Measurements from ENCODE around the gene KDM4C.
"Not testable (repeated sequence)": the region's sequence is repeated elsewhere in the genome, so short reads cannot be mapped to it uniquely, and the experiment has no call there.

KDM4C gene

DNA sequence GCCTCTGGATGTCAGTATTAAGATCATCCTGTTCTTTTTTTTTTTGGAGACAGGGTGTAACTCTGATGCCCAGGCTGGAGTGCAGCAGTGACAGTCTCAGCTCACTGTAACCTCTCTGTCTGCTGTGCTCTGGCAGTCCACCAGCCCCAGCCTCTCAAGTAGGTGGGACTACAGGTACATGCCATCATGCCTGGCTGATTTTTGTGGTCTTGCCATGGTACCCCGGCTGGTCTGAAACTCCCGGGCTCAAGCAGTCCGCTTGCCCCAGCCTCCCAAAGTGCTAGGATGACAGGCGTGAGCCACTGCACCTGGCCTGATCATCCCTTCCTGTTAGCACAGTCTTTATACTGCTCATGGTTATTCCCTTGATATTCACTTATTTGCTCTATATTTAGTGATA, 3.5 kb downstream of the KDM4C start:
- H3K4me1 ChIP-seq (ENCODE audit: control insufficient read depth in 2 of 2, insufficient read depth in 2 of 2, low read length in 2 of 2) = peaks cover 3 to 10% of the 10 kb centered on the region in 2 donors

GRCh38 chr9:6763244-6763643, 5.5 kb downstream of the KDM4C start:
- no peak overlapping the region for H3K27ac ChIP-seq (ENCODE audit: low read depth in 2 of 2, low read length in 2 of 2)
- no peak overlapping the region for H3K4me3 ChIP-seq (ENCODE audit: low read length in 2 of 2)
- peaks cover 3 to 6% of the 10 kb centered on the region in 2 donors for H3K4me1 ChIP-seq (ENCODE audit: control insufficient read depth in 2 of 2, insufficient read depth in 2 of 2, low read length in 2 of 2)

More for the DNA sequence above, 3.5 kb downstream of the KDM4C start:
- no peaks in the 10 kb centered on the region for H3K27me3 ChIP-seq (ENCODE audit: control insufficient read depth in 2 of 2, insufficient read depth in 2 of 2, low read length in 2 of 2)
- H3K9ac ChIP-seq (ENCODE audit: low read depth in 1 of 2, low read length in 2 of 2) = no peak overlapping the region
- no peak overlapping the region for H3K4me3 ChIP-seq (ENCODE audit: low read length in 2 of 2)
- H3K36me3 ChIP-seq (ENCODE audit: control insufficient read depth in 2 of 2, insufficient read depth in 2 of 2, low read length in 2 of 2) = no peaks in the 10 kb centered on the region
- H3K9me3 ChIP-seq (ENCODE audit: control insufficient read depth in 2 of 2, low read length in 2 of 2) = no peaks in the 10 kb centered on the region
- no peak overlapping the region for H3K27ac ChIP-seq (ENCODE audit: low read depth in 2 of 2, low read length in 2 of 2)

DNA sequence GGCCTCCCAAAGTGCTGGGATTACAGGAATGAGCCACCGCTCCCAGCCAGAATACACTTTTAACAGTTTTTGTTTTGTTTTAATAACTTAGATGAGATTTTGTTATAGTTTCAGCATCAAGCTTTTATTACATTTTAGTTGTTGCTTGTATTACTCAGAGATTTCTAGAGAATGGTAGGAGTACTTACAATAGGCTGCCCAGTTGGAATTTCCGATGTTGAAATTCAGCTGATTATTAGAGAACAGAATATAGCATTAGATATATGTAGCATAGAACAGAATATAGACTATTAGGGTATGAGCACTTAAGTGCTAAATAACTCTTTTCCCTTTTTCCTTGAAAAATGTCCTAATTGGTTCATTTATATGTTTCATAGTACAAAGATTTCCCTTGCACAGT, 6.2 kb downstream of the KDM4C start:
- H3K9ac ChIP-seq (ENCODE audit: low read depth in 1 of 2, low read length in 2 of 2) = no peak overlapping the region
- no peak overlapping the region for H3K27ac ChIP-seq (ENCODE audit: low read depth in 2 of 2, low read length in 2 of 2)
- H3K4me3 ChIP-seq (ENCODE audit: low read length in 2 of 2) = no peak overlapping the region
- H3K4me1 ChIP-seq (ENCODE audit: control insufficient read depth in 2 of 2, insufficient read depth in 2 of 2, low read length in 2 of 2) = peaks cover 3 to 6% of the 10 kb centered on the region in 2 donors
- H3K9me3 ChIP-seq (ENCODE audit: control insufficient read depth in 2 of 2, low read length in 2 of 2) = no peaks in the 10 kb centered on the region
- H3K27me3 ChIP-seq (ENCODE audit: control insufficient read depth in 2 of 2, insufficient read depth in 2 of 2, low read length in 2 of 2) = no peaks in the 10 kb centered on the region
- H3K36me3 ChIP-seq (ENCODE audit: control insufficient read depth in 2 of 2, insufficient read depth in 2 of 2, low read length in 2 of 2) = no peaks in the 10 kb centered on the region

More at GRCh38 chr9:6763244-6763643, 5.5 kb downstream of the KDM4C start:
- Histone ChIP-seq H3K36me3 (ENCODE audit: control insufficient read depth in 2 of 2, insufficient read depth in 2 of 2, low read length in 2 of 2) (no peaks in the 10 kb centered on the region), H3K27me3 (ENCODE audit: control insufficient read depth in 2 of 2, insufficient read depth in 2 of 2, low read length in 2 of 2) (no peaks in the 10 kb centered on the region), H3K9me3 (ENCODE audit: control insufficient read depth in 2 of 2, low read length in 2 of 2) (no peaks in the 10 kb centered on the region), H3K9ac (ENCODE audit: low read depth in 1 of 2, low read length in 2 of 2) (no peak overlapping the region)

GRCh38 chr9:6764523-6764922, 6.8 kb downstream of the KDM4C start:
- H3K4me1 ChIP-seq (ENCODE audit: control insufficient read depth in 2 of 2, insufficient read depth in 2 of 2, low read length in 2 of 2) = peaks cover 3 to 5% of the 10 kb centered on the region in 2 donors
- H3K9me3 ChIP-seq (ENCODE audit: control insufficient read depth in 2 of 2, low read length in 2 of 2) = no peaks in the 10 kb centered on the region
- no peak overlapping the region for H3K27ac ChIP-seq (ENCODE audit: low read depth in 2 of 2, low read length in 2 of 2)
- no peak overlapping the region for H3K4me3 ChIP-seq (ENCODE audit: low read length in 2 of 2)
- no peaks in the 10 kb centered on the region for H3K27me3 ChIP-seq (ENCODE audit: control insufficient read depth in 2 of 2, insufficient read depth in 2 of 2, low read length in 2 of 2)
- no peaks in the 10 kb centered on the region for H3K36me3 ChIP-seq (ENCODE audit: control insufficient read depth in 2 of 2, insufficient read depth in 2 of 2, low read length in 2 of 2)
- no peak overlapping the region for H3K9ac ChIP-seq (ENCODE audit: low read depth in 1 of 2, low read length in 2 of 2)

GRCh38 chr9:6764950-6765349, 7.2 kb downstream of the KDM4C start:
- H3K27ac ChIP-seq (ENCODE audit: low read depth in 2 of 2, low read length in 2 of 2) = no peak overlapping the region
- H3K9ac ChIP-seq (ENCODE audit: low read depth in 1 of 2, low read length in 2 of 2) = no peak overlapping the region
- H3K4me1 ChIP-seq (ENCODE audit: control insufficient read depth in 2 of 2, insufficient read depth in 2 of 2, low read length in 2 of 2) = peaks cover 2% of the 10 kb centered on the region in 2 donors
- H3K4me3 ChIP-seq (ENCODE audit: low read length in 2 of 2) = no peak overlapping the region
- no peaks in the 10 kb centered on the region for H3K36me3 ChIP-seq (ENCODE audit: control insufficient read depth in 2 of 2, insufficient read depth in 2 of 2, low read length in 2 of 2)
- H3K27me3 ChIP-seq (ENCODE audit: control insufficient read depth in 2 of 2, insufficient read depth in 2 of 2, low read length in 2 of 2) = no peaks in the 10 kb centered on the region
- no peaks in the 10 kb centered on the region for H3K9me3 ChIP-seq (ENCODE audit: control insufficient read depth in 2 of 2, low read length in 2 of 2)

DNA sequence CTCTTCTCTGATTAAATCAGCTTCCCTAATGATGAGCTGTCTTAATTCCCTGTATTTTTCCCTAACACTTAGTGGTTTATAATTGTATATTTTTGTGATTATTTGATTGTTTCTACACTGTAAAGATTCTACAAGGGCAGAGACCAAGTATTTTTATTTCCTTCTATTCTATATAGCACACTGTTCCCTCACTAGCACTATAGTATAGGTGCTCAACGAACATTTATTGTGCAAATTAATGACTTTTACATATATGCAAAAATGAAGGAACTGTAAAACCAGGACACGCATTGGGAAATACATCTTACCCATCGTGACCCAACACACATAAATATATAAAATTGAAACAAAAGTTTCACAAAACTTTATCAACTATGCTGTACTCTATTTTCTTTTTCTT, 7.6 kb downstream of the KDM4C start:
- Histone ChIP-seq H3K4me3 (ENCODE audit: low read length in 2 of 2) (no peak overlapping the region), H3K36me3 (ENCODE audit: control insufficient read depth in 2 of 2, insufficient read depth in 2 of 2, low read length in 2 of 2) (no peaks in the 10 kb centered on the region), H3K27ac (ENCODE audit: low read depth in 2 of 2, low read length in 2 of 2) (no peak overlapping the region), H3K27me3 (ENCODE audit: control insufficient read depth in 2 of 2, insufficient read depth in 2 of 2, low read length in 2 of 2) (no peaks in the 10 kb centered on the region), H3K9me3 (ENCODE audit: control insufficient read depth in 2 of 2, low read length in 2 of 2) (no peaks in the 10 kb centered on the region), H3K9ac (ENCODE audit: low read depth in 1 of 2, low read length in 2 of 2) (no peak overlapping the region), H3K4me1 (ENCODE audit: control insufficient read depth in 2 of 2, insufficient read depth in 2 of 2, low read length in 2 of 2) (no peaks in the 10 kb centered on the region)

DNA sequence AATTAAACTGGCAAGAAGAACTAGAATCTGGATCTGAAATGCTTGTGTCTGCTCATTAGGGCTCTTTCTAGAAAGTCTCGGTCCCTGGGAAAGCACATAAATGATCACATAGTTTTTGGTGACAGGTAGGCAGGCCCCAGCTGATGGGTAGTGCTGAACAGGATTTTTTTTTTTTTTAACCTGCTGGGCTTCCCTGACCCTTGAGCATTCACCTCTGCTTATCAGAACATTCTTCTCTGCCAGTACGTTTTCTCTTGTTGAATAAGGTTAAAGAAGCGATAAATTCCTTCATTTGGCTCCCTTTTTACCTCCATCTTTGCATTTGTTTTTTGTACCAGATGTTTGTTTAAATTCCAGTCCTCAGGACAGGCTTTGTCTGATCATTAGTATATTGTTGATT, 8.8 kb downstream of the KDM4C start:
- no peaks in the 10 kb centered on the region for H3K9me3 ChIP-seq (ENCODE audit: control insufficient read depth in 2 of 2, low read length in 2 of 2)
- H3K4me1 ChIP-seq (ENCODE audit: control insufficient read depth in 2 of 2, insufficient read depth in 2 of 2, low read length in 2 of 2) = no peaks in the 10 kb centered on the region
- H3K4me3 ChIP-seq (ENCODE audit: low read length in 2 of 2) = no peak overlapping the region
- H3K27me3 ChIP-seq (ENCODE audit: control insufficient read depth in 2 of 2, insufficient read depth in 2 of 2, low read length in 2 of 2) = no peaks in the 10 kb centered on the region
- no peak overlapping the region for H3K9ac ChIP-seq (ENCODE audit: low read depth in 1 of 2, low read length in 2 of 2)
- no peak overlapping the region for H3K27ac ChIP-seq (ENCODE audit: low read depth in 2 of 2, low read length in 2 of 2)
- H3K36me3 ChIP-seq (ENCODE audit: control insufficient read depth in 2 of 2, insufficient read depth in 2 of 2, low read length in 2 of 2) = no peaks in the 10 kb centered on the region

GRCh38 chr9:6768587-6768986, 10.8 kb downstream of the KDM4C start:
- not testable (repeated sequence) for H3K9me3 ChIP-seq (ENCODE audit: control insufficient read depth in 2 of 2, low read length in 2 of 2); H3K4me1 ChIP-seq (ENCODE audit: control insufficient read depth in 2 of 2, insufficient read depth in 2 of 2, low read length in 2 of 2); H3K27ac ChIP-seq (ENCODE audit: low read depth in 2 of 2, low read length in 2 of 2); H3K4me3 ChIP-seq (ENCODE audit: low read length in 2 of 2); H3K27me3 ChIP-seq (ENCODE audit: control insufficient read depth in 2 of 2, insufficient read depth in 2 of 2, low read length in 2 of 2); H3K9ac ChIP-seq (ENCODE audit: low read depth in 1 of 2, low read length in 2 of 2); H3K36me3 ChIP-seq (ENCODE audit: control insufficient read depth in 2 of 2, insufficient read depth in 2 of 2, low read length in 2 of 2)

DNA sequence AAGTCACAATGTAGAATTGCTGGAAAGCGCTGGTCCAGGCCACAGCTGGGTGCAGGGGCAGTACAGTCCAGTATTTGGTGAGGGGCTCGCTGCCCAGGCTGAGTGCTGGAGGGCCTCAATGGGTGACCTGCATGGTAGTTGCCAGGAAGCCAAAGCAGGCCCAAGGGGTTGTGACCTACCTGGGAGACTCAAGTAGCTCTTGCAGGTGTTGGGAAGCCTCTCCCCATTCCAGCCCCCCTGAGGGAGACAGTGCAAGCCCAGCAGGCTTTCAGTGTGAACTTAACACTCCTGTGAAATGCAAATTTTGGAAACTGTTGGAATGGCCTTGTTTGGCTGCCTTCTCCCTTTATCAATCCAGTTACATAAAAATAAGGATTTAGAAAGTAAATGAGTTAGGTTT, 13.9 kb downstream of the KDM4C start:
- Histone ChIP-seq H3K36me3 (ENCODE audit: control insufficient read depth in 2 of 2, insufficient read depth in 2 of 2, low read length in 2 of 2) (no peaks in the 10 kb centered on the region), H3K4me3 (ENCODE audit: low read length in 2 of 2) (no peak overlapping the region), H3K9me3 (ENCODE audit: control insufficient read depth in 2 of 2, low read length in 2 of 2) (no peaks in the 10 kb centered on the region), H3K4me1 (ENCODE audit: control insufficient read depth in 2 of 2, insufficient read depth in 2 of 2, low read length in 2 of 2) (no peaks in the 10 kb centered on the region), H3K9ac (ENCODE audit: low read depth in 1 of 2, low read length in 2 of 2) (no peak overlapping the region), H3K27ac (ENCODE audit: low read depth in 2 of 2, low read length in 2 of 2) (no peak overlapping the region), H3K27me3 (ENCODE audit: control insufficient read depth in 2 of 2, insufficient read depth in 2 of 2, low read length in 2 of 2) (no peaks in the 10 kb centered on the region)

DNA sequence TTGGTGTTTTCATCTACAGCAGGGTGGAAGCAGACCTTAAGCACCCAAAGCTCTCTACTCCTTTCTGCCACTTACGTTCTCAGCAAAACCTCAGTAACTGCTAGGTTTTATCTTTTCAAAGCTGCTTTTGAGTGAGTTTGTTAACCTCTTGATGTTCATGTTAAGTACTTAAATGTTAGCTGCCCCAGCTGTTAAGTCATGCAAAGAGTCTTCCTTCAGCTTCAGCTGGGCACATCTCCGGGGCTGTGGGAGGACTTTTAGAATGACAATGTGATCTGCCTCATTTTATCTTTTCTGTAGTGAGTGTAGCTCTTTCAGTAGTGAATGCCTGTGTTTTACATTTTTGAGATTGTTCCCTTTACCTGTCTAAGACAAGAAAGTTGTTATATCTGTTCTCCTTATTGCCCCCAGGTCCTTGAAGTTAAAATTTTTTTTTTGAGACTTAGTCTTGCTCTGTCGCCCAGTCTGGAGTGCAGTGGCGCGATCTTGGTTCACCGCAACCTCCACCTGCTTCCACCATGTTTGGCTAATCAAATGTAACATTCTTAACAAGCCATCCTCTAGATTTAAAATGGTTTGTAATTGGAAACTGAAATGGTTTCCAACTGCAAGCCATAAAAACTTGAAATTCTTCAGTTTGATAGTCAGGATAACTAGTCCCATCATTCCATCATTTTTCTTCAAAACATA, 19.6 kb downstream of the KDM4C start:
- Histone ChIP-seq H3K27ac (ENCODE audit: low read depth in 2 of 2, low read length in 2 of 2) (no peak overlapping the region), H3K4me1 (ENCODE audit: control insufficient read depth in 2 of 2, insufficient read depth in 2 of 2, low read length in 2 of 2) (peaks cover 0 to 11% of the 10 kb centered on the region in 2 donors), H3K27me3 (ENCODE audit: control insufficient read depth in 2 of 2, insufficient read depth in 2 of 2, low read length in 2 of 2) (no peaks in the 10 kb centered on the region), H3K36me3 (ENCODE audit: control insufficient read depth in 2 of 2, insufficient read depth in 2 of 2, low read length in 2 of 2) (no peaks in the 10 kb centered on the region), H3K9me3 (ENCODE audit: control insufficient read depth in 2 of 2, low read length in 2 of 2) (no peaks in the 10 kb centered on the region), H3K9ac (ENCODE audit: low read depth in 1 of 2, low read length in 2 of 2) (no peak overlapping the region), H3K4me3 (ENCODE audit: low read length in 2 of 2) (no peak overlapping the region)

All from mucosa of rectum (tissue), 2 donors.